ENCODE results near the gene PBXIP1.

The PBXIP1 gene

GRCh38 chr1:154973344-154974101 is 17.6 kb upstream of the PBXIP1 start:
- peak; percentile 89 to 97 for DNase-seq (ENCODE audit: low read depth in 2 of 2)

GRCh38 chr1:154972517-154973343 is 16.8 kb upstream of the PBXIP1 start:
- no peak for DNase-seq (ENCODE audit: low read depth in 2 of 2)

- DNase-seq (ENCODE audit: low read depth in 2 of 2): no peak
Observed at GRCh38 chr1:154972213-154972516, 16.3 kb upstream of the PBXIP1 start.

- no peak for DNase-seq (ENCODE audit: low read depth in 2 of 2)
Observed at GRCh38 chr1:154971341-154971998, 15.6 kb upstream of the PBXIP1 start.

- peak in 1 of 2 donors; percentile 38 for DNase-seq (ENCODE audit: low read depth in 2 of 2)
Observed at GRCh38 chr1:154970631-154971340, 14.9 kb upstream of the PBXIP1 start, which contains the start of gene SHC1. TSS of gene SHC1 (minus strand) at chr1:154970747. CDS start at chr1:154970526, 221 bp downstream.

- no peak for DNase-seq (ENCODE audit: low read depth in 2 of 2)
Observed at GRCh38 chr1:154969860-154970452, 14.1 kb upstream of the PBXIP1 start.

- no peak for DNase-seq (ENCODE audit: low read depth in 2 of 2)
Observed at GRCh38 chr1:154969246-154969645, 13.3 kb upstream of the PBXIP1 start.

- no peak for DNase-seq (ENCODE audit: low read depth in 2 of 2)
Observed at GRCh38 chr1:154968731-154969130, 12.8 kb upstream of the PBXIP1 start.

- DNase-seq (ENCODE audit: low read depth in 2 of 2): no peak
Observed at GRCh38 chr1:154967331-154967950, 11.5 kb upstream of the PBXIP1 start.

GRCh38 chr1:154966111-154966510 is 10.2 kb upstream of the PBXIP1 start:
- DNase-seq (ENCODE audit: low read depth in 2 of 2): no peak

- no peak for DNase-seq (ENCODE audit: low read depth in 2 of 2)
Observed at GRCh38 chr1:154964359-154964758, 8.5 kb upstream of the PBXIP1 start.

- no peak for DNase-seq (ENCODE audit: low read depth in 2 of 2)
Observed at GRCh38 chr1:154963643-154964042, 7.7 kb upstream of the PBXIP1 start.

- DNase-seq (ENCODE audit: low read depth in 2 of 2): no peak
Observed at GRCh38 chr1:154962795-154963330, 7.0 kb upstream of the PBXIP1 start.

- DNase-seq (ENCODE audit: low read depth in 2 of 2): no peak
Observed at GRCh38 chr1:154962156-154962749, 6.4 kb upstream of the PBXIP1 start.

GRCh38 chr1:154961207-154962155 is 5.6 kb upstream of the PBXIP1 start, which contains the start of gene PYGO2:
TSS of gene PYGO2 (minus strand) at chr1:154961782. CDS start at chr1:154961576, 206 bp downstream.
- peak; percentile 69 to 79 for DNase-seq (ENCODE audit: low read depth in 2 of 2)

- DNase-seq (ENCODE audit: low read depth in 2 of 2): no peak
Observed at GRCh38 chr1:154960446-154961136, 4.7 kb upstream of the PBXIP1 start.

- DNase-seq (ENCODE audit: low read depth in 2 of 2): no peak
Observed at GRCh38 chr1:154959426-154959780, 3.5 kb upstream of the PBXIP1 start.

- no peak for DNase-seq (ENCODE audit: low read depth in 2 of 2)
Observed at GRCh38 chr1:154958681-154959425, 3.0 kb upstream of the PBXIP1 start.
